Duodenal mucosa (tissue), 2 donors: ENCODE measurements around the gene GPR139.

Source experiments
- H3K27ac ChIP-seq: one replicate; pipeline ENCODE4 v1.7.0; 2013; ENCODE audit warnings: low read depth, low read length
- H3K27me3 ChIP-seq, 2 donors: one replicate each; pipeline ENCODE4 v1.7.0; 2013; ENCODE audit warnings: low read length in 2 of 2, control low read depth in 1 of 2; ENCODE audit not compliant: insufficient read depth in 2 of 2, control insufficient read depth in 1 of 2
- H3K36me3 ChIP-seq, 2 donors: one replicate each; pipeline ENCODE4 v1.7.0; 2013; ENCODE audit warnings: low read length in 2 of 2, control low read depth in 1 of 2; ENCODE audit not compliant: insufficient read depth in 2 of 2, control insufficient read depth in 1 of 2
- H3K4me1 ChIP-seq, 2 donors: one replicate each; pipeline ENCODE4 v1.7.0; 2013; ENCODE audit warnings: low read length in 2 of 2, control low read depth in 1 of 2; ENCODE audit not compliant: insufficient read depth in 2 of 2, control insufficient read depth in 1 of 2
- H3K4me3 ChIP-seq, 2 donors: one replicate each; pipeline ENCODE4 v1.7.0; 2013; ENCODE audit warnings: low read length in 2 of 2, low read depth in 1 of 2
- H3K9ac ChIP-seq, 2 donors: one replicate each; pipeline ENCODE4 v1.7.0; 2013; ENCODE audit warnings: low read length in 2 of 2, low read depth in 1 of 2
- H3K9me3 ChIP-seq, 2 donors: one replicate each; pipeline ENCODE4 v1.7.0; 2013; ENCODE audit warnings: low read length in 2 of 2, control low read depth in 1 of 2; ENCODE audit not compliant: control insufficient read depth in 1 of 2

The GPR139 gene

GRCh38 chr16:20073203-20074098, at the start of gene GPR139:
Gene GPR139, minus strand, starts transcription at chr16:20073890. Its CDS starts 274 bp downstream, at chr16:20073616.
- H3K4me1 ChIP-seq, result no peaks in the 10 kb centered on the region
- no peaks in the 10 kb centered on the region for H3K9me3 ChIP-seq
- no peak within 1 kb of the TSS for H3K9ac ChIP-seq
- H3K27me3 ChIP-seq, result peaks cover 17 to 19% of the 10 kb centered on the region in 2 donors
- H3K36me3 ChIP-seq, result no peaks in the 10 kb centered on the region
- H3K27ac ChIP-seq, result no peak within 1 kb of the TSS
- H3K4me3 ChIP-seq, result no peak within 1 kb of the TSS

GRCh38 chr16:20122011-20122410, 48.3 kb upstream of the GPR139 start:
- peaks cover 7 to 8% of the 10 kb centered on the region in 2 donors for H3K9me3 ChIP-seq
- no peak overlapping the region for H3K9ac ChIP-seq
- H3K36me3 ChIP-seq, result no peaks in the 10 kb centered on the region
- H3K27ac ChIP-seq, result no peak overlapping the region
- H3K4me3 ChIP-seq, result no peak overlapping the region
- H3K4me1 ChIP-seq, result no peaks in the 10 kb centered on the region
- no peaks in the 10 kb centered on the region for H3K27me3 ChIP-seq

GRCh38 chr16:20114356-20114755, 40.7 kb upstream of the GPR139 start:
- H3K27ac ChIP-seq, result no peak overlapping the region
- no peaks in the 10 kb centered on the region for H3K36me3 ChIP-seq
- no peak overlapping the region for H3K9ac ChIP-seq
- H3K4me1 ChIP-seq, result no peaks in the 10 kb centered on the region
- H3K9me3 ChIP-seq, result no peaks in the 10 kb centered on the region
- no peak overlapping the region for H3K4me3 ChIP-seq
- H3K27me3 ChIP-seq, result no peaks in the 10 kb centered on the region

GRCh38 chr16:20111143-20111542, 37.5 kb upstream of the GPR139 start:
- H3K4me1 ChIP-seq, result no peaks in the 10 kb centered on the region
- H3K9ac ChIP-seq, result no peak overlapping the region
- no peak overlapping the region for H3K27ac ChIP-seq
- no peaks in the 10 kb centered on the region for H3K27me3 ChIP-seq
- H3K9me3 ChIP-seq, result no peaks in the 10 kb centered on the region
- H3K36me3 ChIP-seq, result no peaks in the 10 kb centered on the region
- H3K4me3 ChIP-seq, result no peak overlapping the region

GRCh38 chr16:20107083-20107482, 33.4 kb upstream of the GPR139 start:
- no peak overlapping the region for H3K27ac ChIP-seq
- H3K4me1 ChIP-seq, result no peaks in the 10 kb centered on the region
- H3K27me3 ChIP-seq, result no peaks in the 10 kb centered on the region
- no peak overlapping the region for H3K4me3 ChIP-seq
- no peaks in the 10 kb centered on the region for H3K36me3 ChIP-seq
- no peak overlapping the region for H3K9ac ChIP-seq
- H3K9me3 ChIP-seq, result no peaks in the 10 kb centered on the region

GRCh38 chr16:20104563-20105183, 31.0 kb upstream of the GPR139 start:
- Histone ChIP-seq H3K9ac (no peak overlapping the region), H3K36me3 (no peaks in the 10 kb centered on the region), H3K4me3 (no peak overlapping the region), H3K9me3 (no peaks in the 10 kb centered on the region), H3K27ac (no peak overlapping the region), H3K27me3 (no peaks in the 10 kb centered on the region), H3K4me1 (no peaks in the 10 kb centered on the region)

GRCh38 chr16:20102521-20102920, 28.8 kb upstream of the GPR139 start:
- H3K27ac ChIP-seq, result no peak overlapping the region
- H3K4me1 ChIP-seq, result no peaks in the 10 kb centered on the region
- no peaks in the 10 kb centered on the region for H3K9me3 ChIP-seq
- no peaks in the 10 kb centered on the region for H3K27me3 ChIP-seq
- no peak overlapping the region for H3K9ac ChIP-seq
- H3K36me3 ChIP-seq, result no peaks in the 10 kb centered on the region
- no peak overlapping the region for H3K4me3 ChIP-seq

- Histone ChIP-seq H3K27ac (no peak overlapping the region), H3K27me3 (no peaks in the 10 kb centered on the region), H3K9me3 (no peaks in the 10 kb centered on the region), H3K36me3 (no peaks in the 10 kb centered on the region), H3K9ac (no peak overlapping the region), H3K4me1 (no peaks in the 10 kb centered on the region), H3K4me3 (no peak overlapping the region)
Measured at GRCh38 chr16:20102021-20102420, 28.3 kb upstream of the GPR139 start.

GRCh38 chr16:20099375-20099774, 25.7 kb upstream of the GPR139 start:
- Histone ChIP-seq H3K9me3 (no peaks in the 10 kb centered on the region), H3K27me3 (no peaks in the 10 kb centered on the region), H3K27ac (no peak overlapping the region), H3K9ac (no peak overlapping the region), H3K4me1 (no peaks in the 10 kb centered on the region), H3K4me3 (no peak overlapping the region), H3K36me3 (no peaks in the 10 kb centered on the region)

GRCh38 chr16:20094157-20094556, 20.5 kb upstream of the GPR139 start:
- no peak overlapping the region for H3K27ac ChIP-seq
- no peaks in the 10 kb centered on the region for H3K36me3 ChIP-seq
- no peaks in the 10 kb centered on the region for H3K9me3 ChIP-seq
- no peaks in the 10 kb centered on the region for H3K4me1 ChIP-seq
- H3K9ac ChIP-seq, result no peak overlapping the region
- no peak overlapping the region for H3K4me3 ChIP-seq
- no peaks in the 10 kb centered on the region for H3K27me3 ChIP-seq
